Endothelial cell of umbilical vein (primary cell): ENCODE measurements around the gene GRHPR. TPM values are rescaled to one million over a fixed set of nuclear protein-coding genes. Genes with fewer than 3 reads are reported as not detected.

Experiments used
- BruUV-seq: library from RNA; stranded (reverse); fragments of 400-500 nt; replicated peaks from 2 replicates; lab custom pipeline; 2021; lab: Mats Ljungman, UMichigan
- CTCF ChIA-PET: fragments of 300-600, 350-600 bp; sonication (Branson Sonifier 250); formaldehyde crosslinking; loops from one replicate; lab custom pipeline; 2021; ENCODE audit warnings: antibody characterized with exemption, inconsistent platforms; lab: Charles Lee
- POLR2A ChIA-PET: fragments of 300-600, 350-600 bp; sonication (Branson Sonifier 250); formaldehyde crosslinking; loops from one replicate; lab custom pipeline; 2021; ENCODE audit warnings: antibody characterized with exemption, inconsistent platforms; lab: Charles Lee
- DNase-seq: peaks from one replicate; pipeline ENCODE4 v3.0.0-alpha.2; 2011; ENCODE audit warnings: low read depth, low spot score
- FAIRE-seq: peaks from 2 replicates; lab custom pipeline; 2011; peaks lifted over from hg19 to GRCh38; lab: Jason Lieb, UNC
- H2AFZ ChIP-seq: 2 replicates; pipeline ENCODE4 v1.6.0; 2012; ENCODE audit warnings: low read depth, low read length, control low read depth, inconsistent platforms
- H3K27ac ChIP-seq: 2 replicates; pipeline ENCODE4 v1.5.1; 2011; ENCODE audit warnings: low read depth, mild to moderate bottlenecking, control low read depth, low read length, moderate library complexity; ENCODE audit not compliant: insufficient read depth
- H3K27me3 ChIP-seq, 2 experiments: 2 replicates each; pipeline versions ENCODE4 v1.6.0 to v1.6.1; 2011; ENCODE audit warnings: low read length in 2 of 2, mixed read lengths in 1 of 2; ENCODE audit not compliant: control insufficient read depth in 2 of 2, insufficient read depth in 2 of 2
- H3K36me3 ChIP-seq, 2 experiments: 2 replicates in 1 of 2; 3 replicates in 1 of 2; pipeline ENCODE4 v1.5.1; 2011; ENCODE audit warnings: low read length in 2 of 2, mild to moderate bottlenecking in 1 of 2, moderate library complexity in 1 of 2; ENCODE audit not compliant: control insufficient read depth in 2 of 2, insufficient read depth in 2 of 2; ENCODE audit errors: extremely low read depth in 1 of 2
- H3K4me1 ChIP-seq: 3 replicates; pipeline ENCODE4 v1.5.1; 2011; ENCODE audit warnings: mild to moderate bottlenecking, low read length; ENCODE audit not compliant: control insufficient read depth, insufficient read depth; ENCODE audit errors: extremely low read depth
- H3K4me2 ChIP-seq: 2 replicates; pipeline ENCODE4 v1.6.1; 2011; ENCODE audit warnings: low read length, control low read depth, mixed read lengths; ENCODE audit not compliant: insufficient read depth
- H3K4me3 ChIP-seq, 3 experiments: fragments of 200-600 bp in 1 of 3; sonication (generic), shearing (Covaris generic) in 1 of 3; replicated peaks in 1 of 3; 2 replicates each; pipeline ENCODE4 v1.5.1; 2011 to 2016; ENCODE audit warnings: control low read depth in 3 of 3, low read length in 3 of 3, mild to moderate bottlenecking in 2 of 3, inconsistent platforms in 1 of 3, low read depth in 1 of 3, moderate library complexity in 1 of 3; ENCODE audit not compliant: insufficient read depth in 1 of 3
- H3K79me2 ChIP-seq: 2 replicates; pipeline ENCODE4 v1.6.0; 2012; ENCODE audit warnings: low read length, inconsistent platforms; ENCODE audit not compliant: control insufficient read depth, insufficient read depth
- H3K9ac ChIP-seq: replicated peaks from 2 replicates; pipeline ENCODE3; 2011; ENCODE audit warnings: low read length, control low read depth; ENCODE audit not compliant: insufficient read depth; ENCODE audit errors: extremely low read depth
- H3K9me1 ChIP-seq: replicated peaks from 3 replicates; pipeline ENCODE4 v1.6.0; 2011; ENCODE audit warnings: mild to moderate bottlenecking, low read length; ENCODE audit not compliant: control insufficient read depth, insufficient read depth; ENCODE audit errors: extremely low read depth
- H3K9me3 ChIP-seq: replicated peaks from 2 replicates; pipeline ENCODE4 v1.5.1; 2012; ENCODE audit warnings: low read length, inconsistent platforms; ENCODE audit not compliant: control insufficient read depth, insufficient read depth
- H4K20me1 ChIP-seq: replicated peaks from 2 replicates; pipeline ENCODE3; 2011; ENCODE audit warnings: mild to moderate bottlenecking, low read length; ENCODE audit not compliant: control insufficient read depth, insufficient read depth; ENCODE audit errors: extremely low read depth
- CTCF ChIP-seq, 2 donors: IDR thresholded peaks; 1 replicate in 1 of 2; 2 replicates in 1 of 2; pipeline ENCODE4 v1.5.1; 2011; ENCODE audit warnings: low read length in 2 of 2, mild to moderate bottlenecking in 2 of 2, moderate library complexity in 2 of 2, control low read depth in 1 of 2, inconsistent platforms in 1 of 2, low read depth in 1 of 2; ENCODE audit not compliant: insufficient read depth in 1 of 2; ENCODE audit errors: extremely low read depth in 1 of 2
- EZH2 ChIP-seq: IDR thresholded peaks from 2 replicates; pipeline ENCODE4 v1.6.1; 2012; ENCODE audit warnings: borderline replicate concordance, low read depth, mild to moderate bottlenecking, moderate library complexity, low read length, inconsistent platforms; ENCODE audit not compliant: severe bottlenecking
- FOS ChIP-seq: IDR thresholded peaks from 2 replicates; pipeline ENCODE4 v1.6.1; 2011; ENCODE audit warnings: mild to moderate bottlenecking, low read length, moderate library complexity, borderline replicate concordance; ENCODE audit not compliant: insufficient read depth
- GATA2 ChIP-seq: IDR thresholded peaks from 2 replicates; pipeline ENCODE4 v1.7.0; 2011; ENCODE audit warnings: low read depth, mild to moderate bottlenecking, moderate library complexity, mixed read lengths, low read length; ENCODE audit not compliant: insufficient read length, insufficient read depth
- JUN ChIP-seq: IDR thresholded peaks from 2 replicates; pipeline ENCODE4 v1.6.1; 2011; ENCODE audit warnings: borderline replicate concordance, low read depth; ENCODE audit not compliant: insufficient read length, insufficient read depth
- MAX ChIP-seq: IDR thresholded peaks from 2 replicates; pipeline ENCODE4 v1.6.1; 2011; ENCODE audit not compliant: insufficient read depth, insufficient read length
- MYC ChIP-seq: IDR thresholded peaks from one replicate; pipeline ENCODE4 v1.6.1; 2011; ENCODE audit warnings: mild to moderate bottlenecking, low read depth, low read length
- POLR2A ChIP-seq: IDR thresholded peaks from 2 replicates; pipeline ENCODE4 v1.6.1; 2012; ENCODE audit warnings: low read depth, mild to moderate bottlenecking, control low read depth, low read length
- POLR2AphosphoS5 ChIP-seq: IDR thresholded peaks from 2 replicates; pipeline ENCODE4 v1.6.1; 2012; ENCODE audit warnings: low read depth, mild to moderate bottlenecking, control low read depth, low read length, moderate library complexity; ENCODE audit not compliant: insufficient read depth
- dilution Hi-C: fragments of 300-500 bp; cut with MboI; formaldehyde crosslinking; loops from one replicate; pipeline ENCODE4 v1.15.0; 2019; ENCODE audit warnings: low sequenced_read_pairs; ENCODE audit not compliant: extremely low pct_ligation_motif_present
- intact Hi-C: fragments of 100-400 bp; cut with micrococcal nuclease; formaldehyde crosslinking; loops from one replicate; pipeline ENCODE4 v1.10.0; 2022
- polyA plus RNA-seq, 4 experiments: library from polyadenylated mRNA; depleted of rRNA in 3 of 4; stranded (reverse) in 3 of 4; unstranded in 1 of 4; fragments of >200 nt; gene quantifications; 2 replicates each; pipeline versions ENCODE4 v1.2.1 to v1.2.3, GENCODE V29; 2011 to 2012; ENCODE audit warnings: missing spikeins in 1 of 4
- total RNA-seq: library from RNA; stranded (reverse); gene quantifications from 2 replicates; pipeline ENCODE4 v1.2.3, GENCODE V29; 2021

The GRHPR gene
- total and polyA plus RNA-seq, 2 donors (not counting 3 experiments of a cell fraction or from before 2014, with no cell fraction given) = 91.2 to 247 TPM

- Histone ChIP-seq H3K9me1 (no peaks in the 10 kb centered on the region), H3K27ac (no peak overlapping the region), H3K9me3 (no peaks in the 10 kb centered on the region), H3K9ac (no peak overlapping the region), H2AFZ (no peak overlapping the region), H3K4me3 (no peak overlapping the region), H3K36me3 (no peaks in the 10 kb centered on the region), H3K79me2 (no peaks in the 10 kb centered on the region), H4K20me1 (no peaks in the 10 kb centered on the region), H3K4me2 (no peak overlapping the region), H3K27me3 (peaks cover 2 to 15% of the 10 kb centered on the region in 2 experiments), H3K4me1 (no peaks in the 10 kb centered on the region)
- dilution Hi-C loops (no loop called here), intact Hi-C loops (no loop called here)
- BruUV-seq = no TSS peak
- no peak for FAIRE-seq
- DNase-seq = no peak
- TF ChIP-seq POLR2AphosphoS5 (no peak), JUN (no peak), FOS (no peak), MAX (no peak), CTCF (IDR thresholded peaks at IDR 0.05; ENCODE audit: extremely low read depth in 1 of 2, insufficient read depth in 1 of 2, low read depth in 1 of 2, low read length in 2 of 2) (no peak), EZH2 (no peak), POLR2A (no peak), MYC (no peak), GATA2 (no peak)
- ChIA-PET POLR2A (no interaction called here), CTCF (interaction anchor here (1.0 to 1.5 kb wide), 5 partner anchors 11 to 411 kb away, joined by 3 to 5 read pairs (median 3); no protein-coding TSS in a partner anchor)
These were observed 15.7 kb upstream of the GRHPR start for GRCh38 chr9:37406603-37407401.
